ENCODE measurements around the gene PLK5.

DNA sequence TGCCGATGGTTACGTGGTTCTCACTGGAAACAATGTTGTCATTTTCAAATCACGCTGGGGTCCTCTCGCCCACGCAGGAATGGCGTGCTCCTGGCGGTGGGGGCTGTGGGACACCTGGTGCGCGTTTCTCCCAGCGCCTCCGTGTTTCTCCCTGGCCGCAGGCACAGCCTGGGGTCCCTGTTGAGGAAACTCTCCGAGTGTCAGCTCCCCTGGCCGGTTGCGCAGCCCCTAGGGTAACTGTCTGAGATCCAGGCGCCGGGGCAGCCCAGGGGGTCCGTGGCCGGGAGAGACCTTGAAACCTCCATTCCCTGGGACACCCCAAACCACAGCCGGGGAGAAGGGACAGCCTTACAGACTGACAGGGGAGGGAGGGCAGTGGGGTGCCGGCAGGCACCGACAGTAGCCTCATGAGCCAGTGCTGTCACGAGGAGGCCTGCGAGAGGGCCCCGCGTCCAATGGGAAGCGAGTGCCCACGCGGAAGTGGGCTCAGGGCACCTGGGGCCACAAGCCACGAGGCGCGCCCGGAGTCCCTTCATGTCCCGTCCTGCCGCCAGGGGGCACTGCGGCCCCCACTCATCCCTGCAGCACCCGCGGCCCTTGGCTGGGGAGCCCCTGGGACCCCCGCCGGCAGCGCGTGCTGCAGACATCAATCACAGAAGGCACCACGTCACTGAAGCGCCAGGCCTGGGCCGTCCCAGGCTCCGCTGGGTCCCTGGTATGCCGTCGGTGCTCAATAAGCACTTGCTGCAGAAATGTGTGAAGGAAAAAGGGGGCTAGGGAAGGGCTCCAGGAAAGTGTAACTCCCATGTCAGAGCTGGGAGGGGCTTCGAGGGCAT, 20.6 kb upstream of the PLK5 start:
- TF ChIP-seq, protein P1, sequence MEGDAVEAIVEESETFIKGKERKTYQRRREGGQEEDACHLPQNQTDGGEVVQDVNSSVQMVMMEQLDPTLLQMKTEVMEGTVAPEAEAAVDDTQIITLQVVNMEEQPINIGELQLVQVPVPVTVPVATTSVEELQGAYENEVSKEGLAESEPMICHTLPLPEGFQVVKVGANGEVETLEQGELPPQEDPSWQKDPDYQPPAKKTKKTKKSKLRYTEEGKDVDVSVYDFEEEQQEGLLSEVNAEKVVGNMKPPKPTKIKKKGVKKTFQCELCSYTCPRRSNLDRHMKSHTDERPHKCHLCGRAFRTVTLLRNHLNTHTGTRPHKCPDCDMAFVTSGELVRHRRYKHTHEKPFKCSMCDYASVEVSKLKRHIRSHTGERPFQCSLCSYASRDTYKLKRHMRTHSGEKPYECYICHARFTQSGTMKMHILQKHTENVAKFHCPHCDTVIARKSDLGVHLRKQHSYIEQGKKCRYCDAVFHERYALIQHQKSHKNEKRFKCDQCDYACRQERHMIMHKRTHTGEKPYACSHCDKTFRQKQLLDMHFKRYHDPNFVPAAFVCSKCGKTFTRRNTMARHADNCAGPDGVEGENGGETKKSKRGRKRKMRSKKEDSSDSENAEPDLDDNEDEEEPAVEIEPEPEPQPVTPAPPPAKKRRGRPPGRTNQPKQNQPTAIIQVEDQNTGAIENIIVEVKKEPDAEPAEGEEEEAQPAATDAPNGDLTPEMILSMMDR (IDR thresholded peaks at IDR 0.05) = peak in 3 of 4 experiments; percentile 50 to 81 (median 64)
- TF ChIP-seq POLR2AphosphoS5 (IDR thresholded peaks at IDR 0.05) = no peak

Data from gastroesophageal sphincter (tissue), 3 donors.